ENCODE measurements around the gene INSC.
A peak's percentile ranks its signal among the peaks of the same experiment; 100 is the strongest.

- TF ChIP-seq CTCF (IDR thresholded peaks at IDR 0.05 in 8 of 11, conservative IDR thresholded peaks at IDR 0.05 in 3 of 11) = peak in 1 of 11 experiments; percentile 17
- no peak for TF ChIP-seq POLR2AphosphoS5 (IDR thresholded peaks at IDR 0.05)
- no peak for TF ChIP-seq POLR2A (IDR thresholded peaks at IDR 0.05)
These were observed 102.0 kb downstream of the INSC start for GRCh38 chr11:15216678-15217077.

All from spleen (tissue), 7 donors.